NT2/D1 (cell line): ENCODE measurements around the gene SYT5.
"Not testable (repeated sequence)": the region's sequence is repeated elsewhere in the genome, so short reads cannot be mapped to it uniquely, and the experiment has no call there.

Source experiments
- DNase-seq: peaks from one replicate; pipeline ENCODE4 v3.0.0-alpha.2; 2011; ENCODE audit warnings: low read depth, low spot score
- H3K27me3 ChIP-seq: 2 replicates; pipeline ENCODE4 v1.6.0; 2011; ENCODE audit warnings: mild to moderate bottlenecking; ENCODE audit not compliant: insufficient read length, insufficient read depth
- H3K36me3 ChIP-seq: 2 replicates; pipeline ENCODE4 v1.6.1; 2011; ENCODE audit warnings: mild to moderate bottlenecking, low read length, mixed read lengths; ENCODE audit not compliant: insufficient read depth, insufficient read length
- H3K4me1 ChIP-seq: 2 replicates; pipeline ENCODE4 v1.5.1; 2011; ENCODE audit not compliant: insufficient read depth, insufficient read length
- H3K4me3 ChIP-seq: 2 replicates; pipeline ENCODE4 v1.5.1; 2011; ENCODE audit warnings: low read depth; ENCODE audit not compliant: insufficient read length
- H3K9ac ChIP-seq: 2 replicates; pipeline ENCODE4 v1.6.0; 2011; ENCODE audit warnings: low read depth; ENCODE audit not compliant: insufficient read length
- H3K9me3 ChIP-seq: 2 replicates; pipeline ENCODE4 v1.5.1; 2011; ENCODE audit warnings: mild to moderate bottlenecking, low read length; ENCODE audit not compliant: insufficient read depth
- SUZ12 ChIP-seq: IDR thresholded peaks from 2 replicates; pipeline ENCODE4 v1.6.1; 2011; ENCODE audit not compliant: insufficient read length, insufficient read depth; ENCODE audit errors: extremely low read depth
- YY1 ChIP-seq: IDR thresholded peaks from 2 replicates; pipeline ENCODE4 v1.6.1; 2011; ENCODE audit not compliant: insufficient read length, insufficient read depth
- ZNF274 ChIP-seq: IDR thresholded peaks from 2 replicates; pipeline ENCODE4 v1.6.1; 2011; ENCODE audit warnings: mild to moderate bottlenecking, low read depth, low read length

The SYT5 gene

DNA sequence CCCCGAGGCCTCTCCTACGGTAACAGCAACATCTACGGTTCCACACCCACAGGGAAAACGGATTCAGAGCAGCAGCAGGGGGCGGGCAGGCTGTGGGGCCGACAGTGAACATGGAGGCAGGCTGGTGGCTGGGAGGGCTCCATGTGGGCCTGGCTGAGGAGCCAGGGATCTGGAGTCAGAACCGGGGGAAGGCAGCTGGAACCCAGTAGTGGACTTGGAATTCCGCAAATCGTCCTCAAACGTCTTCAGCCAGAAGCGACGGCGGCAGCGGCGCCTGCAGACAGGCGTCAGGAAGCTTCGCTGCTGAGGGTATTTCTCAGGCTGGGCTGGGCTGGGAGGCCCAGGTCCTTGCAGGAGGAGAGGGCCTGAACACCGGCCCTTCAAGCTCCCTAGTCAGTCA, 46.7 kb upstream of the SYT5 start:
- Histone ChIP-seq H3K4me1 (no peaks in the 10 kb centered on the region), H3K9ac (no peak overlapping the region), H3K27me3 (no peaks in the 10 kb centered on the region), H3K36me3 (peaks cover 65% of the 10 kb centered on the region), H3K9me3 (no peaks in the 10 kb centered on the region), H3K4me3 (no peak overlapping the region)
- TF ChIP-seq YY1, result no peak
- no peak for TF ChIP-seq SUZ12
- no peak for DNase-seq

DNA sequence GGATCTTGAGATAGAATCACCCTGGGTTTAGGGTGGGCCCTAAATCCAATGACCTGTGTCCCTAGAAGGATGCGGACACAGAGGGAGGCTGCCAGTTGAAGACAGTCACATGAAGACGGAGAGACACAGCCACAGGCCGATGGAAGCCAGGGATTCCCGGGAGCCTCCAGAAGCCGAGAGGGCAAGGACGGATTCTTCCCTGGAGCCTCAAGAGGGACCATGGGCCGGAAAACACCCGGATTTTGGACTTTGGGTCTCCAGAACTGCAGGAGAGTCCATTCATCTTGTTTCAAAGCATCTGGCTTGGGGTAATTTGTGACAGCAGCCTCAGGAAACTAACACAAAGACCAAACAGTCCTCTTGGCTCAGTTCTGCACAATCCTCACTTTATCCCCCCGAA, 46.2 kb upstream of the SYT5 start:
- Histone ChIP-seq H3K36me3 (peaks cover 60% of the 10 kb centered on the region), H3K9me3 (no peaks in the 10 kb centered on the region), H3K9ac (no peak overlapping the region), H3K4me1 (no peaks in the 10 kb centered on the region), H3K4me3 (no peak overlapping the region), H3K27me3 (no peaks in the 10 kb centered on the region)
- DNase-seq, result no peak
- TF ChIP-seq ZNF274 (no peak), SUZ12 (no peak), YY1 (no peak)

DNA sequence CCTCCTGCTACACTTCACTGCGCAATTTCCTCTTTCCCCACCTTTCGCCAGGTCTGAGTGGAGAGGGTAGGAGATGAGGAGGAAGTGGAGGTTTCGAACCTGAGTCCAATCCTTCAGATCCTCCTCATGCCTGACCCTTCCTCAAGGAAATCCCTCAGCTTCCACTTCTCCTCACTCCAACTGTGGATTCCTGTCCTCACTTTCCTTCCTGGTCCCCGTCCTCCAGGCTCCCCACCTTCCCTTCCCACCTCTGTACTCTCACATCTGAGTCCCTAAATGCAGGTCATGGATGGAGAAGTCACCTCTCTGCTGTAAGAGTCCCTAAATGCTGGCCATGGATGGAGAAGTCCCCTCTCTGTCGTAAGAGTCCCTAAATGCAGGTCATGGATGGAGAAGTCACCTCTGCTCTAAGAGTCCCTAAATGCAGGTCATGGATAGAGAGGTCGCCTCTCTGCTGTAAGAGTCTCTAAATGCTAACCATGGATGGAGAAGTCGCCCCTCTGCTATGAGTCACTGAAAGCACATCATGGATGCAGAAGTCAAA, 45.4 kb upstream of the SYT5 start:
- Histone ChIP-seq H3K36me3 (peaks cover 55% of the 10 kb centered on the region), H3K9ac (no peak overlapping the region), H3K4me1 (no peaks in the 10 kb centered on the region), H3K27me3 (no peaks in the 10 kb centered on the region), H3K4me3 (no peak overlapping the region), H3K9me3 (peaks cover 7% of the 10 kb centered on the region; the same call in 1 of the 2 replicates)
- TF ChIP-seq YY1, result no peak
- no peak for TF ChIP-seq SUZ12
- no peak for TF ChIP-seq ZNF274
- no peak for DNase-seq

DNA sequence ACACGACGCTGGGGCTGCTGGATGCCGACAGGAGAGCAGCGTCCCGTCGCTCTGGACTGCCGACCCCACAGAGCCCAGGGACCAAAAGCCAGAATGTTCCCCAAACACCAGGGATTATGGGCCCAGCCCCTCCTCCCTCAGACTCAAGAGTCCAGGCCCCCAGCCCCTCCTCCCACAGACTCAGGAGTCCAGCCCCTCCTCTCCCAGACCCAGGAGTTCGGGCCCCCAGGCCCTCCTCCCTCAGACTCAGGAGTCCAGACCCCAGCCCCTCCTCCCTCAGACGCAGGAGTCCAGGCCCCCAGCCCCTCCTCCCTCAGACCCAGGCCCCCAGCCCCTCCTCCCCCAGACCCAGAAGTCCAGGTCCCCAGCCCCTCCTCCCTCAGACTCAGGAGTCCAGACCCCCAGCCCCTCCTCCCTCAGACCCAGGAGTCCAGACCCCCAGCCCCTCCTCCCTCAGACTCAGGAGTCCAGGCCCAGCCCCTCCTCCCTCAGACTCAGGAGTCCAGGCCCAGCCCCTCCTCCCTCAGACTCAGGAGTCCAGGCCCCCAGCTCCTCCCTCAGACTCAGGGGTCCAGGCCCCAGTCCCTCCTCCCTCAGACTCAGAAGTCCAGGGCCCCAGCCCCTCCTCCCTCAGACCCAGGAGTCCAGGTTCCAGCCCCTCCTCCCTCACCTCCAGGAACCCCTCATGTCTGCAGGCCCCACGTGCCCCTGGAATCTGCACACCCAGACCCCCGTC, 44.8 kb upstream of the SYT5 start:
- H3K9ac ChIP-seq, result not testable (repeated sequence)
- Histone ChIP-seq H3K36me3 (peaks cover 48% of the 10 kb centered on the region), H3K9me3 (peaks cover 13% of the 10 kb centered on the region; the same call in 1 of the 2 replicates)

DNA sequence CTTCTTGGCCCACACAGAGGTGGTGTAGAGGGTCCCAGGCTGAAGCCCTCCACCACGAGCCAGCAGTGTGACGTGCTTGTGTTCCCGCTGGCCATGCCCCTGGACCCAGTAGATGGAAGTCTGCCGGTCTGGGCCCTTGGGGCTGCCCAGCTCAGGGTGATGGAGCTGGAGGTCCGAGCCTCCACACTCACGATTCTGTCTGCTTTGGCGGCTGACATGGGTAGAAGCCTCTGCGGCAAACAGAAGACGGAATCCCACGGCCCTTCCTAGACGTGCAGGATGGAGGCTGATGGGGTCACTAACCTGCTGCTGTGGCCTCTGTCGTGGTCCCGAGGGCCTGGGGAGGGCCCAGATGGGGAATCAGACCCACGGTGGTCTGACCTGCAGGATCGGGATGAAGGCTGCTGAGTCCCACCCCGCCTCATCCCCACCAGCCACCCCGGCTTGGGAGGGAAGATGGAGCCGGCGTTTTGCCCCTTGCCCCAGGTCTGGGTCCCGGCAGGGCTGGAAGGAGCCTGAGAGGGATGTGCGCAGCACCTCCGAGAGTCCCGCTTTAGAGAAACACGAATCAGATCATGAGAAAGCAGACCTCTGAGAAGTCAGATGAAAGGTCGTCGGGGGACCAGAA, 44.1 kb upstream of the SYT5 start:
- H3K9me3 ChIP-seq, result peaks cover 13% of the 10 kb centered on the region; the same call in 1 of the 2 replicates
- no peak overlapping the region for H3K9ac ChIP-seq
- H3K27me3 ChIP-seq, result no peaks in the 10 kb centered on the region
- TF ChIP-seq YY1 (no peak), SUZ12 (no peak), ZNF274 (no peak)
- peaks cover 41% of the 10 kb centered on the region for H3K36me3 ChIP-seq
- H3K4me3 ChIP-seq, result no peak overlapping the region
- DNase-seq, result no peak
- H3K4me1 ChIP-seq, result no peaks in the 10 kb centered on the region

More for the DNA sequence above, 44.8 kb upstream of the SYT5 start:
- not testable (repeated sequence) for H3K4me1 ChIP-seq, DNase-seq, H3K4me3 ChIP-seq, H3K27me3 ChIP-seq

DNA sequence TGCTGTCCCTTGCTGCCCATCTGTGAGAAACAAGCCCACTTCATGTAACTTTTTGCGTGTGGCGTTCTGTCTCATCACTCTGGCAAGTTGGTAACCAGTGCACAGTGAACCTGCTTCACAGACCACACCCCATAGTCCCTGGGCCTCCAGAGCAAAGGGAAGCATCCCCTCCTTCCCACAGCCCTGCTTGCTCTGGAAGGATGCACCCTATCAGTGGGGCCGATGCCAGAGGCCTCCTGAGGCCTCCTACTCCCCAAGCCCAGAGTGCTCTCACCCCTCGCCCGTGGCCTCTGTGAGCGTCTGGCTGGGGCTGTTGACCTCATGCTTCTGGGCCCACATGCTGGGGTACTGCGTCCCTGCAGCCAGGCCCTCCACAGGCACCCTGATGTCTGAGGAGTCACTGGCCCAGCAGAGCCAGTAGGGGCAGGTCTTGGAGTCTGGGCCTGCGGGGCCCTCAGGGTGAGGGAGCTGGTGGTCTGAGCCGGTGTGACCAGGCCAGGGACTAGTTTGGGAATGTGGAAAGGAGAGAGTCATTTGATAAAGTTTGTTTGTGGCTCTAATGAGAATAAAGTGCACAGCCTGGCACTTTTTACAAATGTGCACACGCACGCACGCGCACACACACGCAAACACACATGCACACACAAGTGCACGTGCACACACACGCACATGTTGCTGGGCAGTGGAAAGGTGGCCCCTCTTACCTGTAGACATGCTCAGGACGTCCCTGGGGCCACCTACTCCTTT, 43.4 kb upstream of the SYT5 start:
- no peak for DNase-seq
- peaks cover 35% of the 10 kb centered on the region for H3K36me3 ChIP-seq
- TF ChIP-seq YY1 (no peak), SUZ12 (no peak), ZNF274 (no peak)

DNA sequence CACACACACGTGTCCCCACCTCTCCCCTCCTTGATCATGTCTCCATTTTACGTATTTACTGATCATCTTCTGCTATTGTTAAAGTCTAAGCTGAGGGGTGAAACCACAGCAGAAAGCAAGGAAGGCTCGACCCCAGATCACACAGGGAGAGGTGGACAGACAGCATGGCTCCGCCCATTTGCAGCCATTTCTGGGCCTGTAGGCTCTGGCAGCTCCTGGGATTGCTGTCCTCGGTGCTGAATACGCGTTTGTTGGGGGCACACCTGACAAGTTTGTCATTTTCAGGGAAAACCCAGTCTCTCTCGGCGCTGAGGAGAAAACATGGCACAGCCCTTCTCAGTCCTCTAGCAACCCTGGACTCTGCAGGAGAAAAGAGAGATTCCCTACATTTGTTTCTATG, 40.4 kb upstream of the SYT5 start:
- H3K27me3 ChIP-seq, result no peaks in the 10 kb centered on the region
- H3K36me3 ChIP-seq, result peaks cover 13% of the 10 kb centered on the region
- no peak overlapping the region for H3K9ac ChIP-seq
- H3K4me1 ChIP-seq, result no peaks in the 10 kb centered on the region
- H3K9me3 ChIP-seq, result peaks cover 13% of the 10 kb centered on the region; the same call in 1 of the 2 replicates
- TF ChIP-seq YY1 (no peak), ZNF274 (no peak), SUZ12 (no peak)
- no peak for DNase-seq
- H3K4me3 ChIP-seq, result no peak overlapping the region

More for the DNA sequence above, 43.4 kb upstream of the SYT5 start:
- Histone ChIP-seq H3K4me3 (no peak overlapping the region), H3K4me1 (no peaks in the 10 kb centered on the region), H3K9me3 (peaks cover 13% of the 10 kb centered on the region; the same call in 1 of the 2 replicates), H3K9ac (no peak overlapping the region), H3K27me3 (no peaks in the 10 kb centered on the region)
